ENCODE measurements around the gene SLC37A1. TPM values are rescaled to one million over a fixed set of nuclear protein-coding genes. Genes with fewer than 3 reads are reported as not detected.

Gene SLC37A1
- total RNA-seq, 1 donor from 2014 or later, result 60.2 TPM

DNA sequence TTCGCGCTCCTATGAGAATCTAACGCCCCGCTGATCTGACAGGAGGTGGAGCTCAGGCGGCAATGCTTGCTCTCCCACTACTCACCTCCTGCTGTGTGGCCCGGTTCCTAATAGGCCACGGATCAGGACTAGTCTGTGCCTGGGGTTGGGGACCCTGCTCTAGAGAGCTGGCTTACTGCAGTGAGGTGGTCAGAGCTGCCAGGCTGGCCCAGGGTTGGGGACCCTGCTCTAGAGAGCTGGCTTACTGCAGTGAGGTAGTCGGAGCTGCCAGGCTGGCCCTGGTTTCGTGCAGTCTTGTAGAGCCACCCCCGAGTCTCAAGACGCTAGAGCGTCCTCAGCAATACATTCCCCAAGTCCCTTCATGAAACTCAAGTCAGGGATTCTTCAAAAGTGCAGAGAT lies 27.5 kb downstream of the SLC37A1 start:
- TF ChIP-seq, protein P1, sequence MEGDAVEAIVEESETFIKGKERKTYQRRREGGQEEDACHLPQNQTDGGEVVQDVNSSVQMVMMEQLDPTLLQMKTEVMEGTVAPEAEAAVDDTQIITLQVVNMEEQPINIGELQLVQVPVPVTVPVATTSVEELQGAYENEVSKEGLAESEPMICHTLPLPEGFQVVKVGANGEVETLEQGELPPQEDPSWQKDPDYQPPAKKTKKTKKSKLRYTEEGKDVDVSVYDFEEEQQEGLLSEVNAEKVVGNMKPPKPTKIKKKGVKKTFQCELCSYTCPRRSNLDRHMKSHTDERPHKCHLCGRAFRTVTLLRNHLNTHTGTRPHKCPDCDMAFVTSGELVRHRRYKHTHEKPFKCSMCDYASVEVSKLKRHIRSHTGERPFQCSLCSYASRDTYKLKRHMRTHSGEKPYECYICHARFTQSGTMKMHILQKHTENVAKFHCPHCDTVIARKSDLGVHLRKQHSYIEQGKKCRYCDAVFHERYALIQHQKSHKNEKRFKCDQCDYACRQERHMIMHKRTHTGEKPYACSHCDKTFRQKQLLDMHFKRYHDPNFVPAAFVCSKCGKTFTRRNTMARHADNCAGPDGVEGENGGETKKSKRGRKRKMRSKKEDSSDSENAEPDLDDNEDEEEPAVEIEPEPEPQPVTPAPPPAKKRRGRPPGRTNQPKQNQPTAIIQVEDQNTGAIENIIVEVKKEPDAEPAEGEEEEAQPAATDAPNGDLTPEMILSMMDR (IDR thresholded peaks at IDR 0.05; ENCODE audit: unreplicated experiment), result no peak
- Mint-ChIP-seq H3K9me3 (ENCODE audit: low read depth) (no peaks in the 10 kb centered on the region), H3K4me3 (ENCODE audit: low read depth) (no peak overlapping the region), H3K4me1 (ENCODE audit: low read depth) (no peaks in the 10 kb centered on the region), H3K36me3 (ENCODE audit: insufficient read depth) (peaks cover 24% of the 10 kb centered on the region), H3K27me3 (no peaks in the 10 kb centered on the region), H3K27ac (no peak overlapping the region)
- DNase-seq (ENCODE audit: low spot score, unreplicated experiment), result no peak

DNA sequence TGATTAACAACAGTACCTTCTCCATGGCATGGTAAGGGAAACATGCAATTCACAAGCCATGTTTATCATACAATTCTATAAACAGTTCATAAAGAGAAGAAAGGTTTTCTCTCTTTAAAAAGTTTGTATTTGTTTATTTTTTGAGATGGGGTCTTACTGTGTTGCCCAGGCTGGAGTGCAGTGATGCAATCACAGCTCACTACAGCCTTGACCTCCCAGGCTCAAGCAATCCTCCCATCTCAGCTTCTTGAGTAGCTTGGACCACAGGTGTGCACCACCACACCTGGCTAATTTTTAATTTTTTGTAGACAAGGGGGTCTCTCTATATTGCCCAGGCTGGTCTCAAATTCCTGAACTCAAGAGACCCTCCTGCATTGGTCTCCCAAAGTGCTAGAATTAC lies 28.0 kb downstream of the SLC37A1 start:
- TF ChIP-seq, protein P1 (IDR thresholded peaks at IDR 0.05; ENCODE audit: unreplicated experiment), result no peak
- Mint-ChIP-seq H3K36me3 (ENCODE audit: insufficient read depth) (peaks cover 24% of the 10 kb centered on the region), H3K27ac (no peak overlapping the region), H3K4me1 (ENCODE audit: low read depth) (no peaks in the 10 kb centered on the region), H3K4me3 (ENCODE audit: low read depth) (no peak overlapping the region), H3K27me3 (no peaks in the 10 kb centered on the region), H3K9me3 (ENCODE audit: low read depth) (no peaks in the 10 kb centered on the region)
- no peak for DNase-seq (ENCODE audit: low spot score, unreplicated experiment)

DNA sequence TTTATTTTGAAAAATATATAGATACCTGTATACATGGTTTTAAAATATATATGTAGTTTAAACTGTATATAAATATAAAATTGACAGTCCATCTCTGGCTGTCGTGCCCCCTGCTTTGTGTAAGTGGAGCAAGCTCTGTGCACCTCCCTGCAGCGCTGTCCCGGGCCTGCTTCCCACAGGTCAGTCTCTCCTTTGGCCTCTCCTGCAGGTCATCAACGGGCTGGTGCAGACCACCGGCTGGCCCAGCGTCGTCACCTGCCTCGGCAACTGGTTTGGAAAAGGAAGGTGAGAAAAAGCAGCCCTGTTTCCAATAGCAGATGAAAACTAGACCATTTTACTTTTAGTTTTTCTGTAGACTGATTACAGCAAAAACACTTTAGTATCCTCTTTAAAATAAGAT lies 28.5 kb downstream of the SLC37A1 start:
- TF ChIP-seq, protein P1 (IDR thresholded peaks at IDR 0.05; ENCODE audit: unreplicated experiment), result no peak
- H3K4me3 Mint-ChIP-seq (ENCODE audit: low read depth), result no peak overlapping the region
- peaks cover 23% of the 10 kb centered on the region for H3K36me3 Mint-ChIP-seq (ENCODE audit: insufficient read depth)
- no peaks in the 10 kb centered on the region for H3K9me3 Mint-ChIP-seq (ENCODE audit: low read depth)
- no peaks in the 10 kb centered on the region for H3K27me3 Mint-ChIP-seq
- no peak for DNase-seq (ENCODE audit: low spot score, unreplicated experiment)
- no peaks in the 10 kb centered on the region for H3K4me1 Mint-ChIP-seq (ENCODE audit: low read depth)
- H3K27ac Mint-ChIP-seq, result no peak overlapping the region

DNA sequence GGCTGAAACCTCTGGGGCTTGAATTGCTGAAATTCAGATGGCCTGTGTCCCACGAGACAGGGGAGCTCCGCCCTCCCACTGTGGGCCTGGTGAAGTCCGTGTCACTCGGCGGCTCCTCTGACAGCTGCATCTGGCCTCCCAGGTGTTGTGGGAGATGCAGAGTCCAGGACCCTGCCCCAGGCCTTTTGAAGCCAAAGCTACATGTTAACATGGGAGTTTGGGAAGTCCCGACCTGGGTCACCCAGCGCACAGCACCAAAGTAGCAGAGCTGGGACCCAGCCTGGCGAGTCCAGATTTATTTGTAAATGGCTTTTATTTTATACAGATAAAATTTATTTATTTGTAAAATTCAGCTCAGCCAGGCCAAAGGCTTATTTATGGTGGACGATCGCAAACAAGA lies 28.9 kb downstream of the SLC37A1 start:
- Mint-ChIP-seq H3K36me3 (ENCODE audit: insufficient read depth) (peaks cover 25% of the 10 kb centered on the region), H3K4me1 (ENCODE audit: low read depth) (no peaks in the 10 kb centered on the region), H3K9me3 (ENCODE audit: low read depth) (no peaks in the 10 kb centered on the region), H3K4me3 (ENCODE audit: low read depth) (no peak overlapping the region), H3K27me3 (no peaks in the 10 kb centered on the region), H3K27ac (no peak overlapping the region)
- DNase-seq (ENCODE audit: low spot score, unreplicated experiment), result no peak
- TF ChIP-seq, protein P1 (IDR thresholded peaks at IDR 0.05; ENCODE audit: unreplicated experiment), result no peak

DNA sequence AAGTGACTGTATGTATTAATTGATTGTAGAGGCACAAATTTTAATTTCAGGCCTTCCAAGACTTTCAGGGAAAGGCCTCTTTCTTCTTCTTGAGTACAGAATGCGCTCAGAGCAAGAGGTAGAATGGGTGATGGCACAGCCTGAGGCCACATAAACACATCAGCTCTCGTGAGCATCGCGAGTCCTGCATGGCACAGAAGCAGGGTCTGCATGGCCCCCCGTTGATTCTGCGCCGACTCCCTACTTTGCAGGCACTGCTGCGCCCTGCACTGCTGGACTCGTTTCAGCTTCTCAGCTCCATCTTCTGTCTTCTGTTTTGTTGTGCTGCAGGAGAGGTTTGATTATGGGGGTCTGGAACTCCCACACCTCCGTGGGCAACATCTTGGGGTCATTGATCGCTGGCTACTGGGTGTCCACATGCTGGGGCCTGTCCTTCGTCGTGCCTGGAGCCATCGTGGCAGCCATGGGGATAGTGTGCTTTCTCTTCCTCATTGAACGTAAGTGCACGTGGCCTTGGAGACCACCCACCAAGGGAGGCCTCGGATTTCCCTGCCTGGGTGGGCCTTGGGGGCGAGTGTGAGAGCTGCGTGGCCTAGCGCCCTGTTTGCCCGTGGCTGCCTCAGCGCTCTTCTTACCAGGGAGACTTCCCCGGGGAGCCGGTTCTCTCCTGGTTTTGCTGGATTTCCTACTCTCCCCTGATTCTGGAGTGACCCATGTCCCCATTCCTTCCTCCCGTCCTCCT lies 29.6 kb downstream of the SLC37A1 start:
- TF ChIP-seq, protein P1 (IDR thresholded peaks at IDR 0.05; ENCODE audit: unreplicated experiment), result no peak
- peaks cover 27% of the 10 kb centered on the region for H3K36me3 Mint-ChIP-seq (ENCODE audit: insufficient read depth)
- no peaks in the 10 kb centered on the region for H3K9me3 Mint-ChIP-seq (ENCODE audit: low read depth)

More for the DNA sequence above, 29.6 kb downstream of the SLC37A1 start:
- H3K27me3 Mint-ChIP-seq, result no peaks in the 10 kb centered on the region
- DNase-seq (ENCODE audit: low spot score, unreplicated experiment), result no peak
- no peak overlapping the region for H3K27ac Mint-ChIP-seq
- no peaks in the 10 kb centered on the region for H3K4me1 Mint-ChIP-seq (ENCODE audit: low read depth)
- no peak overlapping the region for H3K4me3 Mint-ChIP-seq (ENCODE audit: low read depth)
